CD4-positive, alpha-beta T cell treated with Interleukin-12 subunit alpha and Interleukin-12 subunit beta, for 1 hour (primary cell): Measurements from ENCODE around the gene DVL2.
A peak's percentile ranks its signal among the peaks of the same experiment; 100 is the strongest.

Experiments used
- DNase-seq: peaks from one replicate; pipeline ENCODE4 v3.0.0-alpha.2; 2020

DVL2 gene

DNA sequence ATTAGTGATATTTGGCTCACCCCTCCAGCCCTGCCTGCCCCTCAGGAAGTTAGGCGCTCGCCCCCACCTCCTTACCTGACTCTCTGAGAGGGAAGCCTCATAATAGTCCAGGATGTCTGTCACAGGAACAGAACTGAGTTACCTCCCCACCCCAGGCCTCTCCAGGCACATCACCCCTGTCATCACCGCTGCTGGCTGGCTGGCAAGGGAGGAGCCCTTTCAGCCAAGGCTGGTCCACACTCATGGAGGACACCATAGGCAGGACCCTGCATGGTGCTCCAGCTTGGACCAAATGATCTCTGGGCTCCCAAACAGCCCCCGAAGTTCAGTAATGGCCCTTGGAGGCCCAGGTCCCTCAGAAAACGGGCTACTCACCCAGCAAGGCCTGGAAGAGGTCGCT lies 16.2 kb downstream of the DVL2 start:
- DNase-seq = no peak

DNA sequence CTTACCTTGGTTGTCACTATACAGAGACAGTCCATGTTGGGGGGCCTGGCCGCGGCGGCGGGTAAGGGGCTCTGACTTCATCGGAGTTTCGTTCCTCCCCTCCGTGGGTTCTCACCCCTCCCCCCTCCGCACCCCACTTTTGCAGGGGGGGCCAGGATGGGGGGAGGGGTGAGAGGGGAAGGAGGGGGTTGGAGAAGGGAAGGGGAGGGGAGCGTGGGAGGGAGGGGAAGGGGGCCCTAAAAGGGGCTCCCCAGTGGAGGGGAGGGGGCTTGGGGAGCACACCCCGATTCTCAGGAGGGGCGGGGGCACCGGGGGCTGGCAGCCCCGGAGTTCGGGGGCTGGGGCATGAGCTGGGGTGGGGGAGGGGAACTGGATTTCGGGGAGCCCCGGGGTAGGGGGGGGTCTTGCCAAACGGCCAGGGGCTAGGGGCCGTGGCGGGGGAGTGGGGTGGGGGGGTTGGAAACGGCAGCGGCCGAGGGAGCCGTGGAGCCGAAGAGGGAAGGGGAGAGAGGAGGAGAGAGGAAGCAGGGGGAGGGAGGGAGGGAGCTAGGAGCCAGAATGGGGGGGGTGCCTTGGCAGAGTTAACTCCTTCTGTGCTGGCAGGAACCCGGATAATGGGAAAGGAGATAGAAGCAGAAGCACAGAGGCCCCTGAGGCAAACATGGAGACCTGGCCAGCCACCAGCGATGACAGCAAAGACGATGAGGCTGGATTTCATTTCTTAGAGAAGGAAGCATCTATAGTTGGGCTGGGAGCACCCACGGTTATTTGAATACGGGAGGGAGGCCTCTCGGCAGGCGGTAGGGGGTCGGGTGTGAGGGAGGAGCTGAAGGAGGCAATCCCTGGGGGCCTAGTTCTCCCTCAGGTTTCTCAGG lies 17.0 kb downstream of the DVL2 start:
- DNase-seq = peak; percentile 26

DNA sequence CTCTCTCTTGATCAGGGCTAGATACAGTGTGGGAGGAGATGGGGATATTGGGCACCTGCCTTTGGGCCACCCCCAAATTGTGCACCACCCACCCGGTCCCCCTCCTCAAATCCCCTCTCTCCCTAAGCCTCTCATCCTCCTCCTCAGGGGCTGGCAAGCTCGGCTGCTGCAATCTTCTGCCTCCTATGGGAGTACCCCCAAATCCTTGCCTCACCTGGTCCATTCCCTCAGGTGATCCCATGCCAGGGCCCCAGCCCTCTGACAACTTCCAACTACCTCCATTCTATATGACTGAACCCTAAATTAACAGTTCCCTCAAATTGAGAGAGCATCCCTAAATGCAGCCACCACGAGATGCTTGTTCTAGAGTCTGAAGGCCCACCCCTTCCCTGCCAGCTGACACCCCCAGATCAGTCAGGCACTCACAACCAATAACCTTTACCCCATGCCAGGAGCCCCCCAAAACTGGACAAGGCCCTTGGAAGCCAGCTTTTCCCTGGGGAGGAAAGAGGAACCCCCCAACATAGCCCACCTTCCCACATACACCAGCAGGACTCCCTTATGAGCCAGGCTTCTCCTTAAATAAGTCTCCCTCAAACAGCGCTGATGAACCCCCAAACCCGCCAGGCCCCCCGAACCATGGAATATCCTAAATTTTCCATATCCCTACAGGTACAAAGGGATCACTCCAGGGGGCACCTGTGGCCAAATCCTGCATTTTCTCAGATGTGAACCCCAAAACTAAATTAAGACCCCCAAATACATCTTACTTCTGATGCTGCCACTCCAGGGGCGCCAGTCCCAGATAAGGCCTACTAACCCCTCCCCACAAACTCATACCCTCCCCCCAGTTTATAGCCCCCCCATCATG lies 17.8 kb downstream of the DVL2 start:
- DNase-seq = no peak

DNA sequence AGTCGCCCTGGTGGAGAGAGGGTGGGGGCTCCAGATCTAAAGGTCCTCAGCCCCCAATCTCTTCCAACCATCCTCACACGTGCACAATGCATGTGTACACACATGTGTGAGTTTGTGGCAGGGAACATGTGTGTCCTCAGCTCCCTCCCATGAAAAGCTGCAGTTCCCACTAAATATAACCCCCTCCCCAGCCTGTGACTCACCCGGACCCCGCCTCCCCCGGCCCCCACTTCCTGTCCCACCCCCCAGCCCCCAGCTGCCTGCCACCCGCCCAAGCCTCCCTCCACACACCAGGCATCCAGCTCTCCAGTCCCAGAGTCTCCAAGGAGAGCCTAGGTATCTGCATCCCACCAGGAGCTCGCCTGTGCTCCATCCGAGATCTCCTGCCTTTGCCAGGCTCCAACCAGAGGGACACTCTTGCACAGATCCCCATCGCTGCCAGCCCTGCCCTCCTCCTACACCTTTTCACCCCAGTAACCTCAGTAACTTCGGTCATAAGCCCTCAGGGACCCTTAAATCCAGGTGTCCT lies 18.6 kb downstream of the DVL2 start:
- DNase-seq = peak; percentile 26

DNA sequence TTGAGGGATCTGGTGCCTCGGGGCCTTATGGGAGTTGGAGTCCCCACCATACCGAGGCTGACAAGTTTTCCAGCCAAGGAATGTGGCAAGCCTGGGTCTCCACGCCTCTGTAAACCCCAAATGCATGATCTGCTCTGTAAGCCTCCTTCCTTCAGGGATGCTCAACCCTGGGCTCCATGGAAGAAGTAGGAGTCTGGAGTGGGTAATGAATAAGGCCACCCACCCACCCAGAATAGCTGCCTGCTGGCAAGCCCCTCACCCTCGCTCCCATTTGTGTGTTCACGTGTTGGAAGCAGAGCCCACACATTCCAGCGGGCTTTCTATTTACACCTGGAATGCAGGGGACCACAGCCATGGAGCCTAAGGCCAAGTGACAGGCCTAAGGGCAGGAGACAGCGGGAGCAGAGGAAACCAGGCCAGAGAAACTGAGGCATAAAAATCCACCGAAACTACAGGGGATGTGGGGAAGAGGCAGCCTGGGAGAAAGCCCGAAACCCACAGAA lies 19.1 kb downstream of the DVL2 start:
- DNase-seq = no peak

DNA sequence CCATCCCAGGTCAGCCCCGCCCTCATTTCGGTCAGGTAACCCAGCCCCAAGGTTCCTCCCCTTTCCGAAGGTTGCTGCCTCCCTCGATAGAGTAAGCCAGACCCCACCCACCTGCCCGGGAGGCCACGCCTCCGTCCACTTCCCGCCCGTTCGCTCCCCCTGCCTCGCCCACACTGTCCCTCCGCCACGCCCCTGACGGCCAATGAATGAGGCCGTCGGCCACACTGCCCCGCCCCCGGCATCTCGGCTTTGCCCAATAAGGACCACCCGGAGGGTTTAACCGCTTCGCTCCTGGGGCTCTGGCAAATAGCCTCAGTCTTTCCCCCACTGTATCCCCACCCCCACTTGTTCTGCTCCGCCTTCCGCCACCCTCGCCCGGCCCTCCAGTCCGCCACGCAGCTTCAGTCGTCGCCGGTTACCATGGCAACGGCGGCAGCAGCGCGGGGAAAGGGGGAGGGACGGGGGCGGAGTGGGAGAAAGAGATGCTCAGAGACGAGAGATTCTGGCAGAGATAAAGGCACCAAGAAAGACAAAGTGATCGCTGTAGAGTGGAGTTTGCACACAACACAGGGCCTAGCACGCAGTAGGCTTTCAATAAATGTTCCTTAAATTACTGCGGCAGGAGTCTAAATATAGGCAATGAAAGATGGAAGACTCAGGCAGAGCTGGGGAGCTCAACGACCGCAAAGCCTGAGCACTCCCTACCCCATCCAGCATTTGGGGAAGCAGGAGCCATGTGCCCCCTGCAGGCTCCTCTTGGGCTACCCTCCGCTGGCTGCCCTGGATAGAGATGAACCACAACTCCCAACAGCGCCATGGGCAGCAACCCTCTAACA lies 19.8 kb downstream of the DVL2 start:
- DNase-seq = peak; percentile 100

DNA sequence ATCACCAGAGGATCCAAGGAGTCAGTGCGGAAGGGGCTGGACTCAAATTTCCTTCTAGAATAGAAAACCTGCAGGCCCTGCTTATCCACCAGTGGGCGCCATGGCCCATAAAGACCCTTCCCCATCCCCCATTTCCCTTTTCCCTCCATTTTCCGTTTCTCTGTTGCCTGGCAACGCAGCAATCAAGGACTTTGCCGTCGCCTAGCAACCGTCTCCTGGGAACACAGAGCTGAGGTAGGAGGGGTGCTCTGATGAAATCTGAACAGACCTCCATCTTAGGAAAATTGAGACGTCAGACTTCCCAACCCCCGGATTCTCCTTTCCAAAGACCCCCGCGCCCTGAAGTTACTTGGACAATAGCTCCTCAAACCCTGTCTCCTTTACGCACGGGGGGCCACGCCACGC lies 20.4 kb downstream of the DVL2 start:
- peak; percentile 90 for DNase-seq

DNA sequence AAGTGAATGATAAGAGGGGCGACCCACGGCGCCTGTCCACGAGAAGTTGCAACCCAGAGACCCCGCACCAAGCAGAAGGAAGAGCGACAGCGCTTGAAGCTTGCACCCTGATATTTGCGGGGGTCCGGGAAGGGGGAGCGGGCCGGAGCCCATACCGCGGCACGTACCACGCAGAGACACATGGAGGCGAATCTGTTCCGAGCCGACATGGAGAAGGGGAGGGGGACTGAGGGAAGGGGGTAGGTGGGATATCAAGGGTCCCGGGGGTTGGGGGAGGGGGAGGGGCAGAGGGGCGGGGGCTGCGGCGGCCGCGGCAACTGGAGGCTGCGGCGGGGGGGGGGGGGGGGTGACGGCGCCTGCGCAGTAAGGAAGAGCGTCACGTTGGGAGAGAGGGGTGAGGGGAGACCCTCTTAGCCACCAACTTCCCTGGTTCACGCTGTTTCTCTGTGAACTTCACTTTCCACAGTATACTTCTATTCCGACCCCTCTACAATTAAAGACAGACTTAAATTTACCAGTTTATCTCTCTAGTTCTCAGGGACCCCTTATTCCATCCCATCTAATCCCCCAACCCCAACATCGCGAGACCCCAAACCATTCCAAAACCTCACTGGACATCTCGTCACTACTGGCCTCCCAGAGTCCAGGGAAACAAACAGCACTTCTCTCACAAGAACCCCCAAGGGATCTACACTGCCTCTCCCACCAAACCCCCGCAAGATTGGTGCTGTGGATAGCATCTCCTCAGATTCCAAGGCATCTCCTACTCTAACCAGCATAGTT lies 22.6 kb downstream of the DVL2 start:
- DNase-seq = no peak

DNA sequence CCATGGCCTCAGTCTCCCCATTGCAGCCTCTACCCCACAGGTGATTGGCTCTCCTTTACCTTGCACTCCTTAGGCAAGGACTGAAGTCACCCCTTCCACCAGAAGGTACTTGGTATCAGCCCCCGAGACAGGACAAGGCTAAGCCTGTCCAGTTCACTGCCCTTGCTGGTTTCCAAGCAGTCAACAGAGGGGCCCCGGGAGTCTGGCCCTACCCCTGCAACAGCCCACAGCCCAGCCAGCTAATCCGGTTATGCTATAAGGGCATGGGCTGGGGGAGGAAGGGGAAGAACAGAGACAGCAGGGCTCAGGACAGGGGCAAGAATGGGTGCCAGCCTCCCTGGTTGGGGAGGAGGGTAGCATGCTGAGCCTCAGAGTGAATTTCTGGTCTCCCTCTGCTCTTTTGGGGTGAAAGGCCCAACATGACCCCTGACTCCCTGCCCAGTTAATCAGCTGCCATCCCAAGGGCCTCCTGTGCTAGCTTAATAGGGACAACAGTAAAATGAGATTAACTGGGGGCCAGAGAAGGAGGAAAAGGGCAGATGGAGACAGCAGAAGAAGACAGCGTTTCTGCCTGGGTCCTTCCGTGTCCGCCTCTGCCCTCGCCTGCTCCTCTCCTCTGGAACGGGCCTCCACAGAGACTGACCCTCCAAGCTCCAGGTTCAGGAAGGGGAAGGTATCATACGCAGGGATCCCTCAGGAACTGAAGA lies 25.4 kb downstream of the DVL2 start:
- no peak for DNase-seq

DNA sequence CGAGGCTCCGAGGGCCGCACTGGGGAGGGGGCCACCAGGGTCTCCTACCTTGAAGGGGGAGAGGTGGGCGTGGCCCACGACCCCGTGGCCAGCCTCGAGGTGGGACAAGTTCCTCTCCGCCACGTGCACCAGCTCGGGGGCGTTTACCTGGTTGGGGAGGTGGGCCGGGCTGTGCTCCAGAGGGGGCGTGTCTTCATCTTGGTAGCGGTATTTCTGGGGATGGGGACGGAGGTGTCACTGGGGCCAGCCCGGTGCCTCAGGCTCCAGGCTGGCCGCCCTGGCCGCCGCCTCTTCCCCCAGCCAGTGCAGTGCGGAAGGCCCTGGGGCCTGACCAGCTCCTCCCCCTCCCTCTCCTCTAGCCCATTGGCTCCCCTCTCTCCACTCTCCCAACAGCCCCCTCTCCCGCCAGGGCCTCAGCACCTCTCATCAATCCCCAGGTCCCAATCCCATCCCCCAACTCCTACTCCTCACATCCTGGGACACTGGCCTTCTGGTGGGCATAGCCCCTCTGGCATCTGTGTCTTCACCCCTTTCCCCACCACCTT lies 26.2 kb downstream of the DVL2 start:
- no peak for DNase-seq

DNA sequence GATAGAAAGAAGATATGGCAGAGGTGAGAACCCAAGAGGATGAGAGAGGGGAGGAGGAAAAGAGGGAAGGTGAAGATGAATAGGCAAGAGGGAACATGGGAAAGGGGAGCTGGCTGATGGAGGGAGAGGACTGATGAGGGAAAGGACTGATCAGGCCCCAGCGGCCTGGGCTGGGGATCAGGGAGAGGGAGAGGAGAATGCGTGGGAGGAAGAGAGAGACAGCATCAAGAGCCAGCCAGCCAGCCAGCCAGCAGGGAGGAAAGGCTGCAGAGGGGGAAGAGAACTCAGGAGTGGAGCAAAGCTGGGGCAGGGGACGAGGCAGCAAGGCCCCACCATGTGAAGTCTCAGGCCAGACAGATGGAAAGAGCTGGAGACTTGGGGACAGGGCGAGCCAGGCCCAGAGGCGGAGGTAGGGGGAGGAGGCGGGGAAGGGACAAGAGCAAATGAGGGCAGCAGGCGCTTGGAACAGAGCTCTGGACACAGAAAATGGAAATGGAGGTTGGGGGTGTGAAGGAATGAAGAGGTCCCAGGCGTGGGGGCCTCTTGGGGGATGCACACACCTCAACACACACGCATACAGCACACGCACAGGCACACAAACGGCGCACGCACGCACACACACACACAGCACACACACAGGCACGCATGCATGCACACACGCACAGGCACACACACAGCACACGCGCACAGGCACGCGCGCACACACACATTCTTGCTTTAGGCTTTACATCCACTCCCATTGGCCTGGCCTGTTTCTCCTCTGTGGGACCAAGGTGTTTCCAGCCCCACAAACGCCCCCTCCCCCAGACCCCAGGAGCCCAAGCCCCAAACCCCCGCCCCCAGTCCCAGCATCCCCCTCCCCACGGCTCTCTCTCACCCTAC lies 27.0 kb downstream of the DVL2 start:
- no peak for DNase-seq

DNA sequence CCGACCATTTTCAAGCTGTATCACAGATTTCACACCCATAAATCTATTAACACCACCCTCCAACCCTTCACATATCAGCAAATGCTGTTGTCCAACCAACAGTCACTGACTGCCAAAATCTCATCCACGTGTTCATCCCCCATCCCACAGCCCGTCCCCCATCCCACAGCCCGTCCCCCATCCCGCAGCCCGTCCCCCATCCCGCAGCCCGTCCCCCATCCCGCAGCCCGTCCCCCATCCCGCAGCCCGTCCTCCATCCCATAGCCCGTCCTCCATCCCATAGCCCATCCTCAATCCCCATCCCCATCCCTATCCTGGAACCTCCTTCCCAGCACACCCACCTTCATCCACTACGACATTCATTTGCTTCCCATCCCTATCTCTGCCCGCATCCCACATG lies 28.8 kb downstream of the DVL2 start:
- DNase-seq = no peak

DNA sequence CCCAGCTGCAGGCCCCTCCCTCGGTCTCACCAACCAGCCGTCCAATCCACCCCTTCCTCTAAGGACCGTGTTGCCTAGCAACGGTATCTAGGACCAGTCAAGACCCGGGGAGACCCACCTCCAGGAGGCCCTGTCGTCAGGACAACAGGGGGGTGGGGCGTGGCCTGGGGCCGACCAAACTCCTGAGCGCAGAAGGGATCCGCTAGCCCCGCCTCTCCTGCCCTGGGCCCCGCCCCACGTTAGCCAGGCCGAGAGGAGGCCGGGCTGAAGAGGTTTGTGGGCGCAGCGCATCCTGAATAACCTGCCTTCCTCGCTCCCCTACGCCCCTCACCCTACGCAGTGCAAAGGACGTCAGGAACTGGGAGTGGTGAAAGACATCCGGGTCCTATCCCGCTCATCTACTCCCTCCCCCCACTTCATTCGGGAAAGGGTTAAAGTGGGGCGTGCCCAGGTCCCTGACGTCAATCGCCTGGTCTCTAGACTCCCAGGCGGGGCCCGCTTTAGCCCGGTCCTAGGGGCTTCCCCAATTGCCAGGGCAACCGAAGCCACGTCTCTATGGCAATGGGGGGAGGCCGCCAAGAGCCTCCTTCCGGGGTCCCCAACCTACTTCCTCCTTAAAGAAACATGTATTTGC lies 29.4 kb downstream of the DVL2 start:
- peak; percentile 99 for DNase-seq

DNA sequence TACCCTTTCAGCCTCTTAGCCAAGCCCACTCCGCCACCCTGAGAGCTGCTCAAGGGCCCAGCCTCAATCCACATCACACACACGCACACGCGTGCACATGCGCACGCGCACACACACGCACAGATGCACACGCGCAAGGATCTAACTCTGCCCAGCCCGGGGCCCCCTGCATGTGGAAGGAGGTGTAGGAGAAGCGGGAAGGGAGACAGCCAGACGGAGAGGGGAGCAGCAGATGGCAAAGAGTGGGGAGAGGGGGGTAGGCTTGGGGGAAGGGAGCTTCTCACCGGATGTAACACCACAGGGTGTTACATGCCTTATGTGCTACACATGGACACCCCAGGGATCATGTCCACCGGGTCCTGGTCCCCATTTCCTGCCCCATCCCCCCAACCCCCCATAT lies 30.0 kb downstream of the DVL2 start:
- no peak for DNase-seq

DNA sequence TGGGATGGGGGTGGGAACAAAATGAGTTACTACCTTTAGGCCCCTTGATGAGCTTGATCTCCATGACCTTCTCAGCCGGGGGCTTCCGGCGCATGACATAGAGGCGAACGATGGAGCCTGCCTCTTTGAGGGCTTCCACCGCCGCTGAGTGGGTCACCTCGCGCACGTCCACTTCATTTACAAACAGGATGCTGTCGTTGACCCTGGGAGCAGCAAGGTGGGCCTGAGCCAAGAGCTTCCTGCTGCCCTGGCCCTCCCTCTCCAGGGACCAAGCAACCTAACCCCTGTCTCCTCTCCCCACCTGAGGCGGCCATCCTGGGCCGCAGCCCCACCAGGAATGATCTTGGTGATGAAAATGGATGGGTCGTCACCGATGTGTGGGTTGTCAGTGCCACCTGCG lies 30.9 kb downstream of the DVL2 start:
- DNase-seq = no peak

DNA sequence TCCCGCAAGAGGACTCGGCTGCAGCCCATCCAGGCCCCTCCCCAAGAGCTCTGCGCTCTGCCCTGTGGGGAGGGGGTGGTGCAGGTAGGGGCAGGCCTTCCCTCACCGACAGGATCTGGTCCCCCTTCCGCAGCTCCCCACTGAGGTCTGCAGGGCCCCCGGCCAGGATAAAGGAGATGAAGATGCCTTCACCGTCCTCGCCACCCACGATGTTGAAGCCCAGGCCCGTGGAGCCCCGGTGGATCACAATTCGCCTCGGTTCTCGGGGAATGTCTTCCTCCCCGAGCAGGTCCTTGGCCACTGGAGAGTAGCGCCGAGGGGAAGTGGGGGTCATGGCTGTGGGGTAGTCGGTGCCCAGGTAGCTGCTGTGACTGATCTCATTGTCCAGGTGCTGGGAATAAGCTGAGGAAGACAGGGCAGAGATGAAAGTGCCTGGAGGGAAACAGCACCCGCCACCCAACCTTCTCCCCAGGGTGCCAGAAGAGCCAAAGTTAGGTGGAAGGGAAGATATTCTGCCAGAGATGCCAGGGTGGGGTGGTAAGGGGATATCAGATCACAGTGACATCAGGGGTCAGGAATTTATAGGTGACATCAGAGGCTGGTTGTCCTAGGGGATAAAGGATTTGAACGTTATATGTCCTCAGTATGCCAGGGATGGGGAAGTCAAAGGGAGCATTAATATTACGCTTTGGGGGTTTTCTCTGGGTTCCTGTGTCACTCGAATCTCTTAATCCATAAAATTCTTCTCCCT lies 37.5 kb downstream of the DVL2 start:
- no peak for DNase-seq

DNA sequence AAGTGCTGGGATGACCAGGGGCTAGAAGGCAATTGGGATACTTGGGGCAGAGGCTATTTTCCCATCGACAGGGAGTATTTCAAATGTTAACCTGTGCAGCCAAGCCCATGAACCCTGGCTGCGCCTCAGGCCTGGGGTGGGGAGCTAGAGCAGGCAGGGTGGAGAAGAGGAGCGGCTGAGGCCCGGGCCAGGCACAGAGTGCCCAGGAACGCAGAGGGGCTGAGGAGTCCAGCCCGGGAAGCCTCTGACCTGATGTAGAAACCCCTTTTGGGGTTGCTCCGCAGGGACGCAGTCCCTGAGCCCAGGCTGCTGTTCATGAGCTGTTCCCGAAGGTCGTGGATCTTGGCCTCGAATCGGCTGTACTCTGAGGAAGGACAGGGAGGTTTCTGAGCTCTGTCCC lies 38.3 kb downstream of the DVL2 start:
- DNase-seq = no peak

DNA sequence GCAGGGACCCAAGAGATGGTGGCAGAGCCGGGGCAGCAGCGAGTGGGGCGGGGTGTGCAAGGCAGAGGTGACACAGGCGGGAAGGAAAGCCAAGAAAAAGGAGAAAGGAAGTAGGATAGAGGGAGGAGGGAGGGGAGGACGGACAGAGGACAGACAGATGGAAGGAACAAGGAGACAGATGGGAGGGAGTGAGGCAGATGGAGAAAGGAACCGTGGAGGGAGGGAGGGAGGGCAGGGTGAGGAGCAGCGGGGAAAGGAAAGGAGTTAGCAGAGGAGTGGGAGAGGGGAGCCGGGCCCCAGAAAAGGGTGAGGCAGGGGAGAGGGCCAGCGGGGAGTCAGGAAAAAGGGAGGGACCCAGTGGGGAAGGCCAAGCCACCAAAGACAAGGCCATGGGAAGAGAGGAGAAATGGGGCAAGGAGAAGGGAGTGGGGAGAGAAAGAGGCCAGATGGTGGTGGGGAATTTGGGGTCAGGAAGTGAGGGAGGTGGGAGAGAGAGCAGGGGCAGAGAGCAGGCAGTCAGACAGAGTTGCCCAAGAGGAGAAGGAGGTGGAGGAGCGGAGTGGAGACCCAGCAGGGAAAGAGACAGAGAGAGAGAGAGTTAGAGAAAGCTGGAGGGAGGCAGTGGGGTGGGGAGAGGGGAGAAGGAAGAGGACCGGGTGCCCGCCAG lies 41.9 kb downstream of the DVL2 start:
- DNase-seq = no peak
